Forelimb muscle (tissue), 1 donor: Measurements from ENCODE around the gene SDF4. TPM values are rescaled to one million over a fixed set of nuclear protein-coding genes. Genes with fewer than 3 reads are reported as not detected.

Experiments
- DNase-seq: peaks from one replicate; pipeline ENCODE4 v3.0.0-alpha.2; 2013; ENCODE audit warnings: low read depth
- polyA plus RNA-seq: library from polyadenylated mRNA; unstranded; fragments of 120-200 nt; gene quantifications from one replicate; pipeline ENCODE4 v1.2.1, GENCODE V29; 2013; ENCODE audit not compliant: insufficient read length

SDF4 gene
- polyA plus RNA-seq, 1 donor: 88.6 TPM

- no peak for DNase-seq
Observed at GRCh38 chr1:1229770-1230169, 2.0 kb downstream of the SDF4 start.

GRCh38 chr1:1228596-1229321 lies 3.0 kb downstream of the SDF4 start:
- DNase-seq: no peak

GRCh38 chr1:1228187-1228586 lies 3.6 kb downstream of the SDF4 start:
- no peak for DNase-seq

- DNase-seq: no peak
Observed at GRCh38 chr1:1227386-1227785, 4.4 kb downstream of the SDF4 start.

GRCh38 chr1:1226566-1227362 lies 5.0 kb downstream of the SDF4 start:
- DNase-seq: no peak

GRCh38 chr1:1225913-1226312 lies 5.9 kb downstream of the SDF4 start:
- DNase-seq: no peak

GRCh38 chr1:1225238-1225845 lies 6.5 kb downstream of the SDF4 start:
- DNase-seq: no peak

GRCh38 chr1:1223891-1224290 lies 7.9 kb downstream of the SDF4 start:
- DNase-seq: no peak

- DNase-seq: no peak
Observed at GRCh38 chr1:1223321-1223720, 8.5 kb downstream of the SDF4 start.

- DNase-seq: no peak
Observed at GRCh38 chr1:1222575-1223225, 9.1 kb downstream of the SDF4 start.

- DNase-seq: no peak
Observed at GRCh38 chr1:1221887-1222574, 9.8 kb downstream of the SDF4 start.

- no peak for DNase-seq
Observed at GRCh38 chr1:1220197-1220596, 11.6 kb downstream of the SDF4 start.

GRCh38 chr1:1219341-1219740 lies 12.5 kb downstream of the SDF4 start:
- no peak for DNase-seq

GRCh38 chr1:1218524-1219200 lies 13.1 kb downstream of the SDF4 start:
- DNase-seq: no peak

- no peak for DNase-seq
Observed at GRCh38 chr1:1217621-1218523, 13.9 kb downstream of the SDF4 start.

GRCh38 chr1:1216770-1217620 lies 14.8 kb downstream of the SDF4 start:
- DNase-seq: no peak

GRCh38 chr1:1215881-1216605 lies 15.8 kb downstream of the SDF4 start:
- no peak for DNase-seq

- DNase-seq: no peak
Observed at GRCh38 chr1:1215080-1215676, 16.6 kb downstream of the SDF4 start.
